ENCODE measurements around the gene IL12RB1.

The IL12RB1 gene

GRCh38 chr19:18086590-18087138, at the start of gene IL12RB1:
Gene IL12RB1 (minus strand): TSS chr19:18086934. CDS start chr19:18086823, 111 bp downstream.
- H3K9me3 ChIP-seq, result no peaks in the 10 kb centered on the region
- peaks cover 54% of the 10 kb centered on the region in 2 experiments for H3K4me1 ChIP-seq (ENCODE audit: control insufficient read depth in 1 of 2, insufficient read depth in 1 of 2, low read depth in 1 of 2, low read length in 1 of 2)
- no peaks in the 10 kb centered on the region for H3K27me3 ChIP-seq
- H3K4me3 ChIP-seq (ENCODE audit: low read depth in 1 of 2, low read length in 1 of 2), result peak within 1 kb of the TSS; percentile 48 to 61
- H3K36me3 ChIP-seq, result no peaks in the 10 kb centered on the region
- TF ChIP-seq, protein P1, sequence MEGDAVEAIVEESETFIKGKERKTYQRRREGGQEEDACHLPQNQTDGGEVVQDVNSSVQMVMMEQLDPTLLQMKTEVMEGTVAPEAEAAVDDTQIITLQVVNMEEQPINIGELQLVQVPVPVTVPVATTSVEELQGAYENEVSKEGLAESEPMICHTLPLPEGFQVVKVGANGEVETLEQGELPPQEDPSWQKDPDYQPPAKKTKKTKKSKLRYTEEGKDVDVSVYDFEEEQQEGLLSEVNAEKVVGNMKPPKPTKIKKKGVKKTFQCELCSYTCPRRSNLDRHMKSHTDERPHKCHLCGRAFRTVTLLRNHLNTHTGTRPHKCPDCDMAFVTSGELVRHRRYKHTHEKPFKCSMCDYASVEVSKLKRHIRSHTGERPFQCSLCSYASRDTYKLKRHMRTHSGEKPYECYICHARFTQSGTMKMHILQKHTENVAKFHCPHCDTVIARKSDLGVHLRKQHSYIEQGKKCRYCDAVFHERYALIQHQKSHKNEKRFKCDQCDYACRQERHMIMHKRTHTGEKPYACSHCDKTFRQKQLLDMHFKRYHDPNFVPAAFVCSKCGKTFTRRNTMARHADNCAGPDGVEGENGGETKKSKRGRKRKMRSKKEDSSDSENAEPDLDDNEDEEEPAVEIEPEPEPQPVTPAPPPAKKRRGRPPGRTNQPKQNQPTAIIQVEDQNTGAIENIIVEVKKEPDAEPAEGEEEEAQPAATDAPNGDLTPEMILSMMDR (IDR thresholded peaks at IDR 0.05), result no peak
- peak within 1 kb of the TSS; percentile 99 for H3K27ac ChIP-seq

GRCh38 chr19:18135712-18136584, 49.2 kb upstream of the IL12RB1 start:
- Histone ChIP-seq H3K4me3 (ENCODE audit: low read depth in 1 of 2, low read length in 1 of 2) (no peak overlapping the region), H3K27me3 (no peaks in the 10 kb centered on the region), H3K36me3 (peaks cover 98% of the 10 kb centered on the region), H3K9me3 (no peaks in the 10 kb centered on the region), H3K4me1 (ENCODE audit: control insufficient read depth in 1 of 2, insufficient read depth in 1 of 2, low read depth in 1 of 2, low read length in 1 of 2) (peaks cover 0 to 4% of the 10 kb centered on the region in 2 experiments), H3K27ac (no peak overlapping the region)
- TF ChIP-seq, protein P1 (IDR thresholded peaks at IDR 0.05), result no peak

GRCh38 chr19:18131841-18132596, 45.3 kb upstream of the IL12RB1 start:
- Histone ChIP-seq H3K27me3 (no peaks in the 10 kb centered on the region), H3K27ac (no peak overlapping the region), H3K4me3 (ENCODE audit: low read depth in 1 of 2, low read length in 1 of 2) (no peak overlapping the region), H3K36me3 (peaks cover 100% of the 10 kb centered on the region), H3K9me3 (no peaks in the 10 kb centered on the region), H3K4me1 (ENCODE audit: control insufficient read depth in 1 of 2, insufficient read depth in 1 of 2, low read depth in 1 of 2, low read length in 1 of 2) (peaks cover 11 to 16% of the 10 kb centered on the region in 2 experiments)
- TF ChIP-seq, protein P1 (IDR thresholded peaks at IDR 0.05), result no peak

GRCh38 chr19:18130523-18131242, 43.9 kb upstream of the IL12RB1 start:
- peaks cover 11 to 16% of the 10 kb centered on the region in 2 experiments for H3K4me1 ChIP-seq (ENCODE audit: control insufficient read depth in 1 of 2, insufficient read depth in 1 of 2, low read depth in 1 of 2, low read length in 1 of 2)
- H3K4me3 ChIP-seq (ENCODE audit: low read depth in 1 of 2, low read length in 1 of 2), result no peak overlapping the region
- peaks cover 98% of the 10 kb centered on the region for H3K36me3 ChIP-seq
- H3K9me3 ChIP-seq, result no peaks in the 10 kb centered on the region
- no peaks in the 10 kb centered on the region for H3K27me3 ChIP-seq
- TF ChIP-seq, protein P1 (IDR thresholded peaks at IDR 0.05), result no peak
- no peak overlapping the region for H3K27ac ChIP-seq

- H3K4me3 ChIP-seq (ENCODE audit: low read depth in 1 of 2, low read length in 1 of 2), result no peak overlapping the region
- H3K36me3 ChIP-seq, result peaks cover 98% of the 10 kb centered on the region
- peaks cover 3% of the 10 kb centered on the region for H3K9me3 ChIP-seq
- no peaks in the 10 kb centered on the region for H3K27me3 ChIP-seq
- H3K27ac ChIP-seq, result peak overlapping the region; percentile 73
- peaks cover 11 to 16% of the 10 kb centered on the region in 2 experiments for H3K4me1 ChIP-seq (ENCODE audit: control insufficient read depth in 1 of 2, insufficient read depth in 1 of 2, low read depth in 1 of 2, low read length in 1 of 2)
- TF ChIP-seq, protein P1 (IDR thresholded peaks at IDR 0.05), result no peak
Measured at GRCh38 chr19:18128805-18129204, 42.1 kb upstream of the IL12RB1 start.

All from neutrophil (primary cell).